ENCODE data around the gene DUSP23.

The DUSP23 gene

DNA sequence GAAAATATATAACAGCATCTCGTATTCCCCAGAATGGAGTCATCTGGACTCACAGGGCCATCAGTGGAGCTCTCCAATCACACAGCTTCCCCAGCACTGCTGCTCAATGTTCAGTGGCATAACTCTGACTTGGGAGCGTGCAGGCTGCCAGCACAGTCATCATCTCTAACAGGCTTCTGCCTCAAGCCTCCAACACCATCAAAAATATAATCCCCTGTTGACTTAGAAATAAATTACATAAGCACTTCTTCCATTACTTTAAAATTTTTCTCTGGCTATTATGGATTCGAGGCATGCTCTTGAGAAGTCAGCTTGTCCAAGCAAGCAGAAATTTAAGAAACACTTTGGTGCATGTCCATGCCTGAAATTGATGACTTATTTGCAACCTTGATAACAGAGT, 6.2 kb downstream of the DUSP23 start:
- no peak for DNase-seq

DNA sequence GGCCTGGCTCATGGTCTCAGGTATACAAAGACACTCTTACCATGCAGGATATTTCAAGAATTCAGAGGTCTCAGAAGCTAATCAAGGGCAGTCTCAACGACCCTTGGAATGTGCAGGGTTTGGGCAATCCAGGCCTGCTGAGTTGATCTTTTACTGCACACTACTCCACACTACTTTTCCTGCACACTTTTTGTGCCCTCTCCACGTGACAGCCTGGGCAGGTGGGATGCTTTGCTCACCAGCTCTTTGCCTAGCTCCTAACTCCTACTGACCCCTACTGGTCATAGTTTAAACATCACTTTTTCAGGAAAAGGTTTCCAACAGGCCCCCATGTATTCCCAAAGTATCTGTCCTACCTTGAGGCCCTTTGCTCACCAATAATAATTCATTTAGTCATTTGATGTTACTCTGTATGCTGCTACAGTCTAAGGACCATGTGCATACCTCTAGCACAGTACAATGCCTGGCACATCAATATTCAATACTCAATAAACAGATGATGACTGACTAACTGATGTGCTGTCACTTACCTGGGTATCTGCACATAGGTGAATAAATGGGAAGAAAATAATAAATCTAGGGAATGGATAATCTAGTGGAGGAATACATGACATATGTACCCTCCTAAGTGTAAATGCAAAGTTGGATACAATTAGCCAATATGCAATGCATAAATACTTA, 9.6 kb downstream of the DUSP23 start:
- no peak for DNase-seq

DNA sequence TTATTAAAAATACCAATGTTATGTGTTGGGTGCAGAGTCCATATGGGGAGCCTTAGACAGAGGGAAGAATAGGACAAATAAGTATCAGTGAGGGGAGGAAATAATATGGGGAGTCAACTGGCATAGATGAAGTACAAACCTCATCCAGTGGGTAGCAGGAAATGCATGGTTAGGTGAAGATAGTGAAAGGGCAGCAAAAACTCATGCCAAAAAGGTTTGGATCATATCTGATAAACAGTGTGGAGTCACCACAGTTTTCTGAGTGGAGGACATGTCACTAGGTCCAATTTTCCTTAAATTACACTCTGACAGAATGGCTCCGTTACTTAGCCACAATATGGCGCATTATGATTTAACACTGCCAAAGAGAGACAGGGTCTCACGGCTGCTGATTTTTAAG, 10.3 kb downstream of the DUSP23 start:
- no peak for DNase-seq

DNA sequence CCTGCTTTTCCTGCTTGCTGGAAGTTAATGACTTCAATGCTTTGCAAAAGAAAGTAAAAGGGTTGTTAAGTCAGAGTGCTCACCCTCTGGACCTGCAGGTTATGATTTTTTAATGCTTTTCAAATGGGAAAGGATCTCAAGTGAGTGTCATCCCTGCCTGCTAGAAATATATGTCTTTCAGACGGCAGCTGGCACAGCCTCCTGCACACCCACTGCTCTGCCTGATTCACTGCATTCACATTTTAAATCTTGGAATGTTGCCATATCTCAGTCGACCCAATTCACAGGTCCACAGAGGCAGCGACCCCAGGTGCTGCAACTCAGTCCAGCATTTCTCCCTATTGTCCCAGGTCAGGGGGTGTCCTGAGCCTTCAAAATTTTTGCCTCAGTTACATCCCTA, 10.7 kb downstream of the DUSP23 start:
- no peak for DNase-seq

DNA sequence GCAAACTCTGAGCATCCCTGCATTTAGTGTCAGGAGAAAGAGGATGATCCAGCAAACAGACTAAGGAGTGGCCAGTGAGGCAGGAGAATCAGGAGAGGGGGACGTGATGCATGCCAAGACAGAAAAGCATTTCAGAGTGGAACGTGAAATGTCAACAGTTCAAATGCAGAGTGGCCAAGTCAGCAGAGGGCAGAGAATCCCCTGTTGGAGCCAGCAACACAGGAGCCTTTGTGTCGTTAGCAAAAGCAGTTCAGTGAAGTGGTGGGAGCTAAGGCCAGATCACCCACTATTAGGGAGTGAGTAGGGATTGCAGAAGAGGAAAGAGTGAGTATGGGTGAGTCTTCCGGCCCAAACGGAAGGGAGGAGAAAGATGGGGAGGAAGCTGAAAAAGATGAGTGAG, 14.8 kb downstream of the DUSP23 start:
- no peak for DNase-seq

DNA sequence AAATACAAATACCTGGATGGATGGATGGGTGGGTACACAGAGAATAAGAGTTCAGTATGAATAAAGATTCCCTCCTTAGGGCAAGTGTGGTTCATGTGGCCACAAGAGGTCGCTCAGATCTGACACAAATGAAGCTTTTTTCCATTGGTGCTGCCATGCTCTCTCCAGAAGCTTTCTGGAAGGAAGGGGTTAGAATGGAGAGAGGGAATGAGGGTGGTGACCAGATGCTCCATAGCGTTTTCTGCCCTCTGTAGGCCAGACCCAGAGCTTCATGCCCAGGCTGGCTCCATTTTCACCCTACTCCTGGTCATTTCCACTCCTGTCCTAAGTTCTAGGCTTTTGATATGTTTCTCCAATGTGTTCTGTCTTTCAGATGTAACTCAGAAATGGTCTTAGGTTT, 18.1 kb downstream of the DUSP23 start:
- DNase-seq = peak; percentile 5 to 50

DNA sequence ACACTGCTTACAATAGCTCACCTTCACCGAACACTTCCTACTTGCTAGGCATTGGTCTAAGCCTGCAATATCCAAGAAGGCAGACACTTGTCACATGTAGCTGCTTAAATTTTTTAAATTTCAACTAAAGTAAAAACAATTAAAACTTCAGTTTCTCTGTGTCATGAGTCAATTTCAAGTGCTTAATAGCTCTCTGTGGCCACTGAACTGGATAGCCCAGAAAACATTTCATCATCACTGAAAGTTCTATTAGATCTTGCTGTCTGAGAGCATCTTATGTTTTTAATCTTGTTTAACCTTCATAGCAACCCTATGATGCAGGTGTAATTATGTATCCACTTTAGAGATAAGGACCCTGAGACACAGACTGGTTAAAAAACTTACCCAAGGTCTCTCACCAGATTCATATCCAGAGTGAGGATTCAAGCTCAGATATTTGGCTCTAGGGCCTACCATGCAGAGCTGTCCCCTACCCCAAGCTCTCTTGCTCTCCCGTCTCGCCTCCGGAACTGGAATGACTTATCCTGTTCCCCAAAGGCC, 18.8 kb downstream of the DUSP23 start:
- no peak for DNase-seq

DNA sequence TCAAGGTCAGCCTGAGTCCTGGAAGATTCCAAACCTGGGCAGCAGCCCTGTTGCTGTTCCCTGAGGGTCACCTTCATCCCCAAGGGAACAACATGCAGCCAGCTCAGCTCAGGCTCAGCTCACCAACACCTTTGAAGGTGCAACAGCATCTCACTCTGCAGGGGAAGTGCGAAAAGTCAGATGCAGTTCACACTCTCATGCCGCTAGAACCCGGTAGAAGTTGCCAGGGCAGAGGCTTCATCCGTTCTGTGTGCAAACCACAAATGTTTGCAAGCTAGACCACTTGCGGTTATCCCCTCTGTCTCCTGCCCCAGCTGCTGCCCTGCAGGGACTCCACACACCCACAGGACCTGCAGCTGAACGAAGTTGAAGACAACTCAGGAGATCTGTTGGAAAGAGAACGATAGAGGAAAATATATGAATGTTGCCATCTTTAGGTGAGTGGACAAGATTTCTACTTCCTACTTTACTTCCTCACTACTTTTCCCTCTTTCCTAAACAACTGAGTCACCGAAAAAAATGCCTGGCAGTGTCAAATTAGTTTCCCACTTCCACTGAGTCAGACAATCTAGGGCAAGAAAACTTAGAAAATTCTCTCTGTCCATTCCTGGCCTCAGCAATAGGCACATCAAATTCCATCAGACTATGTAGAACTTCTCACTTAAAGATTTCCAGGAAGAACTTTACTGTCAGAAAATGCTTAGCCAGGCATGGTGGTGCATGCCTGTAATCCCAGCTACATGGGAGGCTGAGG, 19.6 kb downstream of the DUSP23 start:
- no peak for DNase-seq

DNA sequence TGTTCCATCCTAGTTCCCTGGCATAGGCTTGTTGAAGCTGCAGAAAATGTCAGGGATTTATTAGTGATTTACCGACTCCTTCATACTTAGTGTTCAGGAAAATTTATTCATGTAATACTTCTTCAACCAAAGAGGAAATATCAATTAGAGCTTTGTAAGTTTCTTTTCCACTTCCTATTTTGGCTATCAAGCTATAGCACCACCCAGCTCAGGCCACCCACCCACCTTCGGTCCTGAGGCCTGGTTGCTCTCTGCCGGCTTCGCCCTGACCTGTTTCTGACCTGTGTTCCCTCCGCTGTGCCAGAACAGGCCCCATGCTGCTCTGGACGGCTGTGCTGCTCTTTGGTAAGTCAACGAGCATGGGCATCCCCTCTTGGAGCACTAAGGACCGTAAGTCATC, 21.3 kb downstream of the DUSP23 start, which contains the start of gene FCRL6:
TSS of gene FCRL6 (plus strand) at position 250 of the 400 bp plus-strand sequence. CDS start at position 315, 65 bp downstream.
- DNase-seq = no peak

DNA sequence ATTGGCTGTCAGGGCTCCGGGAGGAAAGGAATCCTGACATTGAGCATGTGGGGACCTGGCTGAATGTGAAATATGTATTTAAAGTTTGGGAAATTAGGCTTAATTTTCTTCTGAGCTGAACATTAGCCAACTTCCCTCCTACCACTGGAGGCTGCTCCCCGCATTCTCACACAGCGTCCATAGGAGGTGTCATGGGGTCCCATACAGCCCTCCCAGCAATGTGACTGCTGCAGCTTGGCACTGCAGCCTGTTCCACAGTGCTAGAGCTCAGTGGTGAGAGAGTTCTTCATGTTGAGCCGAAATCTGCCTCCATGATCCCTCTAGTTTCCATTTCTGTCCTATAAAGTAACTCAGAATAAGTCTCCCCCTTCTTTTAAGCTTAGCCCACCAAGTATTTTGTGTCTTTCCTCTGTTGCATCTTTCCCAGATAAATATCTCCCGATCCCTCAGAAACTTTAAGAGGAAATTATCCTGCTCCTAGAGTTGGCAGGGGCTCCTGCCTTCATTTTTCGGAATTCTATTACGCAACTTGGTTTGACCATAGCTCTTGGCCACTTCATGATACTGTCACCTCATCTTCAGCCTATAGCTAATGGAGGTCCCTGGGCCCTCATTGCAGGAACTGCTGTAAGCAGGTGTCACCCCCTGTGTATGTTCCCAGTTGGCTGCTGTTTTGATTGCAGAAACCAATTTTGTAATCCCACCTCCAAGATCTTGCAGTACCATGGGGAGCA, 23.4 kb downstream of the DUSP23 start:
- no peak for DNase-seq

DNA sequence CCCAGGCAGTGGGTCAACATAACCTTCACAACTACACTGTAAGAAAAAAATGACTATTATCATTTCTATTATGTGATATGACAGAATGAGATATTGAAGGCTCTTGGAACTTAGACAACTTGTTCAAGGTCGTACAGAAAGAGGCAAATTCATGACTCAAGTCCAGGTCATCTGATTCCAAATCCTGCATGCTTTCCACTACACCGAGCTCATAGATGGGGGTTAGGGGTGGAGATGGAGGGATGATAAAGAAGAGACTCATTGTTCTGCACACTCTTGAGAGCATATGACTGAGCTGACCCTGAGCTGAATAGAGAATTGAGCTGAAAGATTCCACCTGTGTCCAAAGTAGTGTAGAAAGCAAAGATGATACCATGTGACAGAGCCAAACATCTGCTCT, 24.2 kb downstream of the DUSP23 start:
- DNase-seq = no peak

DNA sequence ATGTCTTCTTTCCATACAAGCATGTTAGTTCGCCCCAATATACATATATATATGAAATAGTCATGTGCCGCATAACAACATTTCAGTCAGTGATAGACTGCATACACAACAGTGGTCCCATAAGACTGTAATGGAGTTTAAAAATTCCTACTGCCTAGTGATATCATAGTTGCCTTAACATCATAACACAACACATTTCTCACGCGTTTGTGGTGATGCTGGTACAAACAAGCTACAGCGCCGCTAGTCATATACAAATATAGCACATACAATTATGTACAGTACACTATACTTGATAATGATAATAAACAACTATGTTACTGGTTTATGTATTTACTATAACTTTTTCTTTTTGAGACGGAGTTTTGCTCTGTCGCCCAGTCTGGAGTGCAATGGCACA, 35.2 kb downstream of the DUSP23 start:
- no peak for DNase-seq

DNA sequence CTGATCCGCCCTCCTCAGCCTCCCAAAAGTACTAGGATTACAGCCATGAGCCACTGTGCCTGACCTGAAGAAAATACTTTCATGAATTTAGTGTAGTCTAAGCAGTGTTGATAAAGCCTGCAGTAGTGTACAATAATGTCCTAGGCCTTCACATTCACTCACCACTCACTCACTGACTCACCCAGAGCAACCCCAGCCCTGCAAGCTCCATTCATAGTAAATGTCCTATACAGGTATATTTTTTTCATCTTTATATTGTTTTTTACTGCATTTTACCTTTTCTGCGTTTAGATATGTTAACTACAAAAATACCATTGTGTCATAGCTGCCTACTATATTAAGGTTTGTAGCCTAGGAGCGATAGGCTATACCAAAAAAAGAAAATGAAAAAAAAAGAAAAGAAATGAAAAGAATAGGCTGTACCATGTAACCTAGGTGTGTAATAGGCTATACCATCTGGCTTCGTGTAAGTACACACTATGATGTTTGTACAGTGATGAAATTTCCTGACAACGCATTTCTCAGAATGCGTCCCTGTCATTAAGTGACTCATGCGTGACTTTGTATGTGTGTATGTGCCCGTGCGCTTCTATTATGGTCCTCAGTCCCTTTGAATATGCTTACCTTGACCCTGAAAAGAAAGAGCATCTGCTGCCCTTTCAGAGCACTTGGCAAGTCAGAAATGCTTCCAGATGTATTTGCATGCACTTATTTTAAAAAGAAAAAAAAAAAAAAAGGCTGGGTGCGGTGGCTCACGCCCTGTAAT, 36.7 kb downstream of the DUSP23 start:
- DNase-seq = no peak

DNA sequence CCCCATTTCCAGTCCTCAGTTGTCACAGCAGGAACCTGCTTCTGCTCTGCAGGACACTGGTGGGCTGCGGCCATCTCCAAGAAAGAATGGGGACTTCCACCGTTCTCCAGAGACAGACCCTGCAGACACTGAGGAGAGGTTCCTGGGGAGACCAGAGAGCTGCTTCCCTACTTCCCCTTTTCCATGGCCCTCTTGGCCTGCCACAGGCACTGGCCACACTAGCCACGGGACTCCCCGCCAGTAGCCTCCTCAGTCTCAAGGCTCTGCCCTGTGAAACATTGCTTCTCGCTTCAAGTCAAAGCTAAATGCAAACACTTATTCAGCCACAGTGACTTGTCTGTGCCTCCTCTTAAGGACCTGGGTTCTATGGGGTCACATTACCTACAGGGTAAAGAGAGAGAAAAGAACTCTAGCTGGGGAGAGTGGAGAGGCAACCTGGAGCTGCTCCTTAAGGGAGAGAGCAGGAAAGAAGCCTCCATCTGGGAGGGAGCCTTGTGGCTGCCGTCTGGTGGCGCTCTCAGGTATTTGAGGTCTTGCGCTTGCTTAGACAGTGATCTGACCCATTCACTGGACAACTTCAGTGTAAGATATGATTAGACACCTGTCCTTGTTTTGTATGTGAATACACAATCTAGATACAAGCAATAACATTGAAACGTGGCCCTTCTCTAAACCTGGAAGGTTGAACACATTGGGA, 40.6 kb downstream of the DUSP23 start:
- DNase-seq = no peak

DNA sequence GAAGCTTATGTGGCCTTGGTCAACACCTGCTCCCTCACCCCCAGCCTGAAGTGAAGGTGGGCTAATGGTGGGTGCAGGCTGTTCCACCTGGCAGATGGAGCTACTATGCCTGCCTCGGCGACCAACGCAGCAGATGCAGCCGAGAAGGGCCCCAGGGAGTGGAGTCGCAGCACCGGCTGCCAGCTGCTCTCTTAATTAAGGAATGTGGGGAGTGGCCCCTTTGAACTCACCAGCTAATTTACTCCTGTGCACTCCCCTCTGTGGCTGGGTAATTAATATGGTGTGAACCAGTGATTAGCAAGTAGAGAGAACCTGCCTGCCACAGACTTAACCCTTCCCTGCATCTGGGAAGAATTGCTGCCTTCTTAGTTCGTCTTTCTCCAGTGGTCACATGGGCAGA, 42.6 kb downstream of the DUSP23 start:
- DNase-seq = no peak

DNA sequence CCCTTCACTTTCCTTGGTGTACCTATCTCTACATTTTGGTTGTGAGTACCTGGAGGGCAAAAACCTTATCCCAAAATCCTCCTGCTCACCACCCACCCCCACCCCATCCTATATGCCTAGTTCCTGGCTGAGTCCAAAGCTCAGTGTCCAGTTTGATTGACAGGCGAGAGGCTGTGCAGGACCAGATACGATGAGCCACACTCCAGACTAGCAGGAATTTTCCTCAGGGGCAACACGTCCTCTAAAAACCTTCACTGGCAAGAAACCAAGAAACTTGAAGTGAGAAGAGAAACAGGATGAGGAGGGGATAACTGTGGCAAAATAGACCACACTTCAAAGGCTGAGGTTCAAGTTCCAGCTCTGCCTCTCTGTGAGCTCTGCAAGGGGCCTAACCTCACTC, 44.8 kb downstream of the DUSP23 start:
- DNase-seq = no peak

DNA sequence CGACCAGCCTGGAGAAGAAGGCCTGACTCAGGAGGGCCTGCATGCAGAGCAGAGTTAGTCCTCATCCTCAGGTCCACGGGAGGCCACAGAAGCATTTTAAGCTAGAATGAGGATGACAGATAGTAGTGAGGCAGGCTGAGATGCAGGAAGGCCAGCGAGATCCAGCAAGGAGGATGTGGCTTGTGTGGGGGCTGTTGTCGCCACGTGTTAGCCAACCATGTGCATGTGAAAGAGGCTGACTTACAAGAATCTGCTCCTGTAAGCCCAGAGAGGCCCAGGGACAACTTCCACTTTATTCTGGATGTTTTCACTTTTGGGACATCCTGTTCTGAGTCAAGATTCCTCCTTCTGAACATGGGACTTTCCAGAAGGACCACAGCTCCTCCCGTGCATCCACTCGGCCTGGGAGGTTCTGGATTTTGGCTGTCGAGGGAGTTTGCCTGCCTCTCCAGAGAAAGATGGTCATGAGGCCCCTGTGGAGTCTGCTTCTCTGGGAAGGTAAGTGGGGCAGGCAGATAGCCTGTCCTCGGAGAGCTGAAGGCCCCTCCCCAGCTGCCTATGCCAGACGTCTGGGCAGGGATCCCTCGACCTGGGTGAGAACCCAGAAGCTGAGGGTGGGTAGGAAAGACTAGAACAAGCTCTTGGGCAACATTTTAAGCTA, 45.8 kb downstream of the DUSP23 start, which contains the start of gene SLAMF8:
TSS of gene SLAMF8 (plus strand) at position 433 of the 661 bp plus-strand sequence. CDS start at position 459, 26 bp downstream.
- peak in 1 of 2 donors; percentile 43 for DNase-seq

DNA sequence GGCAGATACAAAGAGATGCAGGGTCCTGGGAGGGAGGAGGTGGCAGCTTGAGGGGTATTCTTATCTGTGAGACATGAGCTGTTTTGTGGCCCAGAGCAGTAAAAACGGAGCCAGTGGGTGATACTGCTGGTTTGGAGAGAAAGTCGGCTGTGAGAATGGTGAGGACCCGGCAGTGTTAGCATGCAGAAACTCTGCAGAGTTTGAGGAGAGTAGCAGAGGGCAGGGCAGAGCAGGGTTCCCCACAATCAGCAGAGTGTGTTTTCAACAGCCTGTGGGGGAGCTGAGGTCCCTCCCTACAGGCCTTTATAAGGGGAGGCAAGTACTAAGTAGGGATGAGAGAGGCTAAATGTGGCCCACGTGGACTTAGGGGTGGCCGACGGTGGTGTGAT, 46.3 kb downstream of the DUSP23 start:
- no peak for DNase-seq

DNA sequence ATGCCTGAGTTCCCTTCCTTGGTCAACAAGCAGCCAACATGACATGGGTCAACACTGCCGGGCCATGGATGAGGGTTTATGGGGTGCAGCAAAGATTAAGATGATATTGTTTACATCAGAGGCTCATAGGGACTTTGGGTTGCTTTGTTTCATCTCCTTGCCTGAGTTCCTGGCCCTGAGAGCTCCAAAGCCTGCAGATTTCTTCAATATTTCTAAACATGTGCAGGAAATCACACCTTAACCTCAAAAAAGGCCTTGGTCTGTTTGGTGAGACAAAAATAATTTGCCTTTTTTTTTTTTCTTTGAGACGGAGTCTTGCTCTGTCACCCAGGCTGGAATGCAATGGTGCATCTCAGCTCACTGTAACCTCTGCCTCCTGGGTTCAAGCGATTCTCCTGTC, 46.8 kb downstream of the DUSP23 start:
- no peak for DNase-seq

DNA sequence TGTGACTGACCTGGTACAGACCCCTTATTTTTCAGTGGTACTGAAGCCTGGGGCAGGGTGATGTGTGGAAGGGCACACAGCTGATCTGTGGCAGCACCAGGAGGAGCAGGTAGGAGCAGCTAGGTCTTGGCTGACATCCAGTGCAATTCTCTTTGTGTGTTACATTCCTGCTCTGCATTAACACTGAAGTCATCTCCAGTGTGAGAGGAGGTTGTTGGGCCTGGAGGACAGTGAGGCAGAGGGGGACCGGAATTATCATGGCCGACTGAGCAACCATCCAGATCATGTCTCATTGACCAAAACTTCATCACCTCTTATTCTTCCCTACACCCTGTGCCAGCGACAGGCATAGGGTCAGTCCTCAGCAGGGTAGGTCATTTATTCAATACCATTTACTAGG, 47.4 kb downstream of the DUSP23 start:
- DNase-seq = no peak

DNA sequence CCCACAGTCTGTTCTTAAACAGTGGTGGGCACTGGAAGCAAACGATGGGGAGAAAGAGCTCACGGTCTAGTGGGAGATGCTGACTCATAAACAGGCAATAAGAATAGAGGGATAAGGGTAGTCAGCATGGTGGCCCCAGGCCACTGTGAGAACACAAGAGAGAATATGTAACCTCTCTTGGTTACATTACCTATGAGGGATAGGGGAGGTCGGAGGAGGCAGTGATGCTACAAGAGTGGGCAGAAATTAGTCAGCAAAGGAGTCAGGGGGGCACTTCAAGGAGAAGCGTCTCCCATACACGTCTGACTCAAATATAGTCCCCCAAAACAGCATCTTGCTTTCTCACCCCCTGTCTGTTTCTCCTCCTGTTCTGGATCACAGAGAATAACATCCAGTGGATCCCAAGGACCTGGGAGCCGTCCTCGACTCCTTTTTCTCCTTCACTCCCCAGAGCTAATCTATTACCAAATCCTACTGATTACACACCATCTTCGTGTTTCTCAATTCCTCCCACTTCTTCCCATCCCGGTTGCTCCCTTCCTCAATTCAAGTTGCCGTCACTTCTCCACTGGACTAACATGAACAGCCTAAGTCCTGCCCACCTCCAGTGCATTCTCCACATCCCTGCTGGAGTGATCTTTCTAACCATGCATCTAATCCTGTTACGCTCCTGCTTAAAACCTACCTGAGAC, 48.0 kb downstream of the DUSP23 start:
- no peak for DNase-seq

Data from bone marrow (tissue), 2 donors.